ENCODE data around the gene STK16. TPM values are rescaled to one million over a fixed set of nuclear protein-coding genes. Genes with fewer than 3 reads are reported as not detected.
A peak's percentile ranks its signal among the peaks of the same experiment; 100 is the strongest.
"Not testable (repeated sequence)": the region's sequence is repeated elsewhere in the genome, so short reads cannot be mapped to it uniquely, and the experiment has no call there.

Gene STK16
- total RNA-seq, 1 experiment from 2014 or later = 22.3 TPM

DNA sequence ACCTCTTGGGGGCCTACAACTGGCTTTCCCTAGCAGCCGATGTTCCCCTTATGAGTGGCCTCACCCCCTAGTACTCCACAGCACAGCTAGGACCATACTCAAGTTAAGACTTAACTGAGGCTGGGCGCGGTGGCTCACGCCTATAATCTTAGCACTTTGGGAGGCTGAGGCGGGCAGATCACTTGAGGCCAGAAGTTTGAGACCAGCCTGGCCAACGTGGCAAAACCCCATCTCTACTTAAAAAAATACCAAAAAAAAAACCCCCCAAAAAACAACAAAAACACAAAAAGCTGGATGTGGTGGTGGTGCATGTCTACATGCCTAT, 41.8 kb downstream of the STK16 start:
- DNase-seq (ENCODE audit: low read depth) = not testable (repeated sequence)

DNA sequence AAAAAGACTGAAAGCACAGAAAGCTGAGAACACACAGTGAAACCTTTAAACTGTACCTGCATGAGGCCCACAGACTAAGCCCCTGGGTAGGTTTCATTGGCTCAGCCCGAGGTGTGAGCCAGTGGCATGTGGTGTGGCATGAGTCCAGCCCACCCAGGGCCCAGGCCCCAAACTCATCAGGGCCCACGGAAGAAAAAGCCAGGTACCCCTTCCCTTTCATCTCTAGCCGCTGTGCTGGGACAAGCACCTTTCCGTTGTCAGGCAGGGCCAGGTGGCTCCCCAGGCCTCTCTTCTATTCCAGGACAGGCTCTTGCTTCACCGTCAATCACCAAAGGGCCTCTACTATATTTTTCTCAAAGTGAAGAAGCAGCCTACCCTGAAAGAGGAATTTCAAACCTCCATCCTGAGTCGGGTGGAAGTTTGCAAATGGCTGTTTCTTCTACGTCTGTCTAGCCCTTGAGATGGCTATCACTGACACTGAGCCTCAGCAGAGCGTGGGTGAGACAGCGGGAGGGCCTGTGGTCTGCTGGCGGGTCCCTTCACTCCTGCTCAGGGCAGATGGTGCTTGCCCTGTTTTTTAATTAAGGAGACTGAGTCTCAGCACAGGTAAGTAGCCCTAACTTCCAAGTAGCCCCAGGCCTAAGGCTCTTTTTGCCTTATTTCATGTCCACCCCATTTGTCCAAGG, 42.4 kb downstream of the STK16 start:
- no peak for DNase-seq (ENCODE audit: low read depth)

DNA sequence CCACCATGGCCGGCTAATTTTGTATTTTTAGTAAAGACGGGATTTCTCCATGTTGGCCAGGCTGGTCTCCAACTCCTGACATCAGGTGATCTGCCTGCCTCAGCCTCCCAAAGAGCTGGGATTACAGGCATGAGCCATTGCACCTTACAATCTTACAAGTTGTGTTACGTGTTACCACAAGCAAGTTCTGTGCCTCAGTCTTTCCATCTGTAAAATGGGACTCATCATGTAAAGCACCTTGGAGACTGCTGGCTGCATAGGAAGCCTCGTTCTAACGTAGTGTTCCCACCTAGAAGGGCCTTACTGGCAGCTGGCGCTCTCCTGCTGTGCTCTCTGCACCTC, 43.9 kb downstream of the STK16 start:
- DNase-seq (ENCODE audit: low read depth) = no peak

DNA sequence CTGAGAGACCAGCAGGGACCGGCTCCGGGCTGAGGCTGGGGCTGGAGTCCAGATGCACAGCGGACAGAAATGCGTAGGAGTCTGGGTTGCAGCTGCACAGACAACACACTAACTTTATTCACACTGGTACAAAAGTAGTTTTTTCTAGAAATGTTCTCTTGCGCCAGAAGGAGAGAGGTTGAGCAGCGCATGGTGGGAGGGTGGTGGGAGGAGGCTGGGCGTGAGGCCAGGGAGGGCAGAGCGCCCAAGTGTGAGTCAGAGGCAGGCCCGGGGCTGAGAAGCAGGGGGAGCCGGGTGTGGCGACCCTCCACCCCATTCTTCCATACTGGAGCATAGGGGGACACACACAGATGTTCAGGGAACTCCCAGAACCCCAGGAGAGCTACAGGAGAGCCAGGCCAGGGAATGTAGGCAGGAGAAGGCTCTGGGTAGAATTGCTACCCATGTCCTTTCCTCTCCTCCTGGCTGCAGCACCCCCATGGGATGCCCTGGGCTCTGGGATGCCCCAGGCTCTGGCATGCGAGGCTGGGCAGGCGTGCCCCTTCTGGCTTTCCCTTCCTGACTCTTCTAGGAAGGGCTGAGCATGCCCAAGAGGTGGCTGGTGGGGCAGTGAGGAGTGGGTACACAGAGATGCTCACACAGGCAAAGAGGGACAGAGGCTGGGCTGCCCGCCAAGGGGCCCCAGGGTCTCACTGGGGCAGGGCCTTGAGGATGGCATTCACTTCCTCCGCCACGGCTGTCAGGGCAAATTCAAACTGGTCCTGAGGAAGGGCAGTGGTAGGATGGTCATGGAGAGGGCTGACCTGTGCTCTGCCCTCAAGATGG, 44.5 kb downstream of the STK16 start:
- peak; percentile 79 for DNase-seq (ENCODE audit: low read depth)

DNA sequence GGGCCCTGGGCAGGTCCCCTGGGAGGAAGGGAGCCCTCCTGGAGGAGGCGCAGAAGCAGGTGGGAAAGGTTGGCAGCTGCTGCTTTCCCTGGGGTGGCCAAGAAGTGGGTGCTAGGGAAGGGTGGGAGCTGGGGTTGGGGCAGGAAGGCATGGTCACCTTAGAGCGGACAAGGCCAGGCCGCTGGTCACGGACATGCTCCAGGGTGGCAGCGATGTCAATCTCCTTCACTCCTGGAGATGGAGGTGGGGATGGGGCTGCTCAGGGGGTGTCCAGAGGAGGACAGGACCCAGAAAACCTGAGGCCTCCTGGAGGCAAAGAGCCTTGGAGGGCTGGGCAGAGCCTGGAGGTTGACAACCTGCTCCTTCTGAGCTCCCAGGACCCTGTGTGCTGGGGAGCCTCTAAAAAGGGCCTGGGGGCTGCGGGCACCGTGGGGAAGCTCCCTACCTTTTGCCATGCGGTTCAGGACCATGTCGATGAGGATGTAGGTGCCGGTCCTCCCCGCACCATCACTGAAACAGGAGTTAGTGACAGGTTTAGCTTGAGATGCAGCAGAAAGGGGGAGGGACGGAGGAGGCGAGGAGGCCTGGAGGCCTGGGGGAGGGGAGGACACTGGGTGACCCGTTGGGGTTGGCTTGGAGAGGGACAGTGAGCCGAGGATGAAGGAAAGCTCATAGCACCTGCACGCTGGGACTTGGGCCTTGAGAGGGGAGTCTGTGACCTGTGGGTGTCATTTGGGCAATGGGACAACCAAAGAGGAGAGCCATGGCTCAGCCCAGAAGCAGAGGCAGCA, 45.3 kb downstream of the STK16 start:
- DNase-seq (ENCODE audit: low read depth) = no peak

DNA sequence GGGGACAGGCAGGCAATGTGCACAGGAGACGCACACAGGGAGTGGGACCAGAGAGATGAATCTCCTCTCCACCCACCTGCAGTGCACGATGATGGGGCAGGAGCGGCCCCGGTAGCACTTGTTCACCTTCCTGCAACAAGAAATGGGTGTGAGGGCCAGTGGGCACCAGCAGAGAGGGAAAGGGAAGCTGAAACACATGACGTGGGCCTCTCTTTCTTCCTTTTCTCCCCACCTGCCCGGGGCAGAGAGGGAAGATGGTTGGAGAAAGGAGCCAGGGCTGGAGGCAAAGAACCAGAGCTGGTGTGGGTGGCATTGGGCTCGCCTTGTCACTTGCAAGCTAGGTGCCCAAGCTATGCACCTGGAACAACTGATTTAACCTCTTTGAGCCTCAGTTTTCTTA, 46.1 kb downstream of the STK16 start:
- DNase-seq (ENCODE audit: low read depth) = no peak

DNA sequence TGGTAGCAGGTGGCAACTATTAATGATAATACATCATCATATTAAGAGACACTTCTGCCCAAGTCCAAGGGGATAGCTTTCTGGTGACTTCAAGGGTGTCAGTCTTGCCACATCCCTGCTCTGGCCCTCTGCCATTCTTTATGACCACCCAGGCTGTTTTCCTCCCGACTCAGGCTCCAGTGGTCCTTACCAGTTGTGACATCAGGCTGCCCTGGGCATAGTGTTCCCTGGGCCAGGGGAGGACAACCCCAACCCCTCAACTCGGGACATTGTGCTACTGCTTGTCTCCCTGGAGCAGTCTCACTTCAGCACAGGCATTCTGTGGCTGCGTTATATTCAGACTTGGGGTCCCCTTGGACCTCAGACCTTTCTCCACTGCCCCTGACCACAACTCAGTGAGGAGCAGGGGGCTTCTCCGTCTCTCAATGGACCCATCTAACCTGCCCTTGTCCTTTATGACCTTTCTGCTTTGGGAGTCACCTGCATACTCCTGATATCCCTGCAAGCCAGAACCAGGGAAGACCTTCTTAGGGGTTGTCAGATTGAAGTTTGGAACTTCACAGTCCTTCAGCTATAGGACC, 46.7 kb downstream of the STK16 start:
- no peak for DNase-seq (ENCODE audit: low read depth)

DNA sequence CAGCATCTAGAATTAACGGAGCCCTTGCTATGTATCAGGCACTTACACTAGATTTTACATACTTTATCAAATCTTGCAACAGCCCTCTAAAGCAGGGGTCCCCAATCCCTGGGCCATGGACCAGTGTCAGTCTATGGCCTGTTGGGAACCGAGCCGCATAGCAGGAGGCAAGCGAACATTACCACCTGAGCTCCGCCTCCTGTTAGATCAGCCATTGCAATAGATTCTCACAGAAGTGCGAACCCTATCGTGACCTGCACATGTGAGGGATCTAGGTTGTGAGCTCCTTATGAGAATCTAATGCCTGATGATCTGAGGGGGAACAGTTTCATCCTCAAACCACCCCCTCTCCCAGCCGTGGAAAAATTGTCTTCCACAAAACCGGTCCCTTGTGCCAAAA, 47.3 kb downstream of the STK16 start:
- DNase-seq (ENCODE audit: low read depth) = no peak

DNA sequence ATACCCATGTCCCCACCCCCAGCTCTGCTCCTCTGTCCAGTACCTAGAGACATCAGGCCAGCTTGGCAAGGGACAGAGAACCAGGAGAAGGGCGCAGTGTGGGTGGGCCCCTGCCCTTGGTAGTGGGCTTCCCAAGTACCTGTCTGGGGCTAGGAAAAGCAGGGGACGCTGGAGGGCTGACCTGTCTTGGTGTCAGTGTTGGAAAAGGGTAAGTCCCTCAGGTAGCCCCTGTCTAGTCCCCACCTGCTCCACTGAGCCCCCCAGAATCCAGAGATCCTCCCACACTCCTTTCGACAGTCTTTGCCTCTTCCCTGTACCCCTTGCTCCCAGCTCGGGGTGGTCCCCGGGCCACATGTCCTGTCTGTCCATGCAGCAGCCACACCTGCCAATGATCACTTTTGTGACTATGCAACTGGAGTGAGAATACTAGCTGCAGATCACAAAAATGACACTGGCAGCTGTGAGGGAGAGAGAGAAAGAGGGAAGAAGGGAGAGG, 48.5 kb downstream of the STK16 start:
- DNase-seq (ENCODE audit: low read depth) = no peak

DNA sequence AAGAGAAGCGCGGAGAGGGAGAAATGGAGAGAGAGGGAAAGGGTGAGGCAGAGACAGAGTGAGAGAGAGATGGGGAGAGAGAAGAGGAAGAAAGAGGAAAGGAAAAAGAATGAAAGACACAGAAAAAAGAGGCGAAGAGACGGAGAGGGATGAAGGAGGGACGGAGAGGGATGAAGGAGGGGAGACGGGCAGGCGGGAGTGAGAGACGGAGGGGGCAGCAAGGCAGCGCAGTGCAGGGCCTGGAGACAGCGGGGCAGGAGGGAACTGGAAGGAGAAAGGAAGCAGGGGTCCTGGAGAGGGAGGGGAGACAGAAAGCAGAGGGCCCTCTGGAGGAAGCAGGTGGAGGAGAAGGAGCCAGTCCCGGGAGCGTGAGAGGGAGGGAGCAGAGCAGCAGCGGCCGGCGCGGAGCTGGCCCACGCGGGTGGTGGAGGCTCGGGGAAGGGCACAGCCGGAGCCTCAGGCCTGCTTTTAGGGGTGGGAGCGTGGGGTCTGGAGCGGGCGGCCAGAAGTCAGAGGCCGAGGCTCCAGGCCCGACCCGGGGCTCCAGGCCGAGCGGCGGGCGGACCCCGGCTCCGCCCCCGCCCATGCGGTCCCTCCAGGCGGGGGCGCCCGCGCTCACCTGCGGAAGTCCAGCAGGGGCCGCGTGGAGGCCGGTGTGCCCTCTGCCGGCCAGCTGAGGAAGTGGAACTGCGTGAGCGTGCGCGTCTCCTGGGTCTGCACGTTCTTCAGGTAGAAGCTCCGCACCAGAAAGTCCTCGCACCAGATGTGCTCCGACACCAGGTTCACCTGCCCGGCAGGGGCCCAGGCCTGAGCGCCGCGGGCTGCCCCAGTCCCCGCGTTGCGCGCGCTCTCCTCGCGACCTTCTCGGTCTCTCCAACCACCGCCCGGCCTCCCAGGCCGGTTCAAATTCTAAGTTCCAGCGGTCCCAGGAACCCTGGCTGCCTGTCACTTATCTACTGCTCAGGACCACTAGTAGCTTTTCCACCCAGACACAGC, 49.4 kb downstream of the STK16 start:
- DNase-seq (ENCODE audit: low read depth) = peak; percentile 53

DNA sequence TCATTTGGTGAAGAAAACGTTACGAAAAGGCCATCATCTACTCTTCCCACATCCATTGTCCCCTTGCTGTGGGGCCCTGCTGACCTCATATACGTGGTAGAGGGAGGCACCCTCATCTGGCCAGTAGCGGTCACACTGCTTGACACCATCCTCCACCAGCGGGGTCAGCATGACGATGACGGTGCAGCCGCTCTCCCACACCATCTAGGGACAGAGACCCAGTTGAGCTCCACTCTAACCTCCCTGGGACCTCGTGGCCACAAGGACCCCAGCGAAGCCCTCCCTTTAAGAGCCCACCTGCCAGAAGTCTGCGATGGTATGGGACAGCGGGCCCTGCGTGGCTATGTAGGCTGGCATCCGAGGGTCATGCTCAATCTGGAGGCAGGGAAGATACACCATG, 50.9 kb downstream of the STK16 start:
- DNase-seq (ENCODE audit: low read depth) = no peak

DNA sequence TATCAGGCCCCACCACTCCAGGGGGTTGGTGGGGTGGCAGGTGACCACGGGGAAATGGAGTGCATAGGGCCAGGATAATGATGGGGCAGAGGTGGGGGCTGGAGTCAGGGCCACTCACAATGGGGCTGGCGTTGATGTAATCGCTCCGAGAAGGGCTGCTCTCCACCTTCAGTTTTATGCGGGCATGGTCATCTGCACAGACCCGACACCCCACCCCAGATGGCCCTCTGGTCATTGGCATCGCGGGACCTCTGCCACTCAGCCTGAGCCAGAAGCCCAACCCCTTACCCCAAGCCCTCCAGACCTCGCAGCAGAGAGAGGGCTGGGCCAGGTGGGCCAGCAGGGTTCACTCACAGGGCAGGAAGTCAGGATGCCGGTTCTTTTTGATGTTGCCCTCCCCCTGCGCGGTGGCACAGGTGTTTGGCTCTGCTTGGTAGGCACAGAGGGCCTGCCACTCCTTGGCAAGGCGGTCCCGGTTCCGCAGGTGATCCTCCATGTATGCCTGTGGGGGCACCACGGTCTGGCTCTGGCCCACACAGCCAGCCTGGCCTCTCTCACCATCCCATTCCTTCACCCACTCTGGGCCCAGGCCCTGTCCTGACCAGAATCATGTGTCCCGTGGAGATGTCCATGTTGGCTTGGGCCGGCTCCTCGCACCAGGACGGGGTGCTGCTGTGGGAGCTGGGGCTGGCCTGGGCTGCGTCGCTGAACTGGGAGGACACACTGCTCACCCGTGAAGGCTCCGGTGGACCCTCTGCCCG, 51.5 kb downstream of the STK16 start:
- DNase-seq (ENCODE audit: low read depth) = no peak

DNA sequence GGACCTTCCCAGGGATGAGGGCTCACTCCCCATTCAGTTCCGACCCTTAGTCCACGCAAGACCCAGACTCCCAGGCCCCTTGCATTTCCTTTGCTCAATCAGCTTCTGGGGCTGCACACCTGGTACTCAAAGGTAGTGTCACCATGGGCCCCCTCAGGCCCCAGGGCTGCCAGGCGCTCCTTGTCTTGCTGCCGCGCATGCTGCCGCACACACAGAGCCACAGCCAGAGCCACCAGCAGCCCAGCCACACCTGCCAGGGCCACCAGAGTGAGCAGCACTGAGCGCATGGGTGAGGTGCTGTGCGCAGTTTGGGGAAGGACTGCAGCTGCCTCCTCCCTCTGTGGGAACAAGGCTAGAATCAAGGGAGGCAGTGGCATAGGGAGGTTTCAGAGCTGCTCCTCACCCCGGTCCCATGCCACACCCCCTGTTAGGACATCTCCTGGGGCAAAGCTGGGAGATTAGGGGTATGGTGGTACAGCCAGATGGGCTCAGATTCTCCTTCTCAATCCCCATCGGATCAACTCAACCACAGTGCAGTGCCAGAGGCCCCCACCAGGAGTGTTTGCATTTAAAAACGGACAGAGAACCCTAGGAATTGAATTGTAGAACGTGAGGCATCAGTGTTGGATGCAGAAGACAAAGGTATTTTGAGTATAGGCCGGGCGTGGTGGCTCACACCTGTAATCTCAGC, 52.6 kb downstream of the STK16 start:
- no peak for DNase-seq (ENCODE audit: low read depth)

DNA sequence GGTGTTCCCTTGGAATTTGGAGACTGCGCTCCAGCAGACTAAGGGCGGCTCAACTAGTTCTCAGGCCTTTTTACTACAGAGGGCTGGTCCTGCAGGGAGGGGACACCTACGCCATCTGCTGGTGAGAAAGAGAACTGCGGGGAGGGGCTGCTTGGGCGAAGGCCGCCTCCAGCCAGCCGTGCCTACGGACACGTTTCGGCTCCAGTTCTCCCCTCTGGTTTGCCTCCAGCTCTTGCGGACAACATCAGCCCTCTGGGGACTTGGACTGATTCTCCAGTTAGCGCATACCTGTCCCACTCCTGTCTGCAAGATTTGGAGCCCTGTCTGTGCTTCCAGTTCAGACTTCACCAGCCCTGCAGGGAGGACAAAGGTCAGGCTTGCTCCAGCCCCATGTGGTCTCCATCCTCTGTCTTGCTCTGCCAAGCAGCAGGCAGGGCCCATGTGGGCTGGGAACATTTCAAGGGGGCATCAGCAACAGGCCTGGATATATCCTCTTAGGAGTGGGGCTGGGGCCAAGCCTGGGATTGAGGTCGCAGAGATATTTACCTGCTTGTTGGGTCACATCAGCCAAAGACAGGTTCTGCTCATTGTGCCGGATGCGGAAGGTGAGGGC, 53.6 kb downstream of the STK16 start:
- DNase-seq (ENCODE audit: low read depth) = peak; percentile 63

DNA sequence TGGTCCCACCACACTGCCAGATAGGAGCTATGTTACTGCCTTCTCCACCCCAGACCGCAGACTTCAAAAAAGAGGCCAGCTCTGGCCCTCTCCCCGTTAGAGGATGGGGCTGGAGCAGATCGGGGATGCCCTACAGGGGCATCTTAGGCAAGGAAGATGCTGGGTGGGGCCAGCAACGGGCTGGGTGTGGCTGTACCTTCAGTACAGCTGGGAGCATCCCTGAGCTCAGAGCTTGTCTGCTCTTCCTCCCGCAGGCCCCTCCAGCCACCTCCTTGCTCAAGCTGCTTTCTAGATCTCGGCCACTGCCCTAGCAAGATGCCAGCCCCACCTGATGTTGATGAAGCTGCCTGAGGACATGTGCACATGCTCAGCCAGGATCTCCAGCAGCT, 54.1 kb downstream of the STK16 start:
- no peak for DNase-seq (ENCODE audit: low read depth)

All from LHCN-M2 (cell line).